ENCODE results near the gene ST6GALNAC3. TPM values are rescaled to one million over a fixed set of nuclear protein-coding genes. Genes with fewer than 3 reads are reported as not detected.
"Not testable (repeated sequence)": the region's sequence is repeated elsewhere in the genome, so short reads cannot be mapped to it uniquely, and the experiment has no call there.

ST6GALNAC3 gene
- total RNA-seq, 2 donors from 2014 or later, result 2.5 to 5.7 TPM

DNA sequence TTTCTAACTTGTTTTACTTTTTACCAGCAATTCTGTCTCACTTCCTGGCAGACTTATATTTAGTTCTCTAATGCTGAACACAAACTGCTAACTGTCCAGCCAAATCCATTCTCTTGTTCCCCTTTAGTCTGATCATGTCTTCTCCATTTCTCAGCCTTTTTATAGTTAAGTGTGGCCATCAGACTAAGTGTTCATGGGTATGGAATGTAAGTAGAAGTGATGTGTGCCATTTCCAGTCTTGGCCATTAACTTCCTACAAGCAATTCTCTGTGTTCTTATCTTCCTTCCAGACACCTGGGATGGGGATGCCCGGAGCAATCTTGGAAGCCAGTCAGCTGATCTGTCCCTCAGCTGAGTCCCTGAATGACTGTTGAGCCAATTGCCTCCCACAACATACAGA is 165.8 kb downstream of the ST6GALNAC3 start:
- H3K4me3 ChIP-seq, result no peak overlapping the region
- H3K9me3 ChIP-seq, result no peaks in the 10 kb centered on the region
- no peak overlapping the region for H3K9ac ChIP-seq (ENCODE audit: low read depth in 2 of 2, low read length in 2 of 2)
- H3K27ac ChIP-seq, result no peak overlapping the region
- no peaks in the 10 kb centered on the region for H3K27me3 ChIP-seq
- H3K36me3 ChIP-seq, result no peaks in the 10 kb centered on the region
- TF ChIP-seq, protein P1, sequence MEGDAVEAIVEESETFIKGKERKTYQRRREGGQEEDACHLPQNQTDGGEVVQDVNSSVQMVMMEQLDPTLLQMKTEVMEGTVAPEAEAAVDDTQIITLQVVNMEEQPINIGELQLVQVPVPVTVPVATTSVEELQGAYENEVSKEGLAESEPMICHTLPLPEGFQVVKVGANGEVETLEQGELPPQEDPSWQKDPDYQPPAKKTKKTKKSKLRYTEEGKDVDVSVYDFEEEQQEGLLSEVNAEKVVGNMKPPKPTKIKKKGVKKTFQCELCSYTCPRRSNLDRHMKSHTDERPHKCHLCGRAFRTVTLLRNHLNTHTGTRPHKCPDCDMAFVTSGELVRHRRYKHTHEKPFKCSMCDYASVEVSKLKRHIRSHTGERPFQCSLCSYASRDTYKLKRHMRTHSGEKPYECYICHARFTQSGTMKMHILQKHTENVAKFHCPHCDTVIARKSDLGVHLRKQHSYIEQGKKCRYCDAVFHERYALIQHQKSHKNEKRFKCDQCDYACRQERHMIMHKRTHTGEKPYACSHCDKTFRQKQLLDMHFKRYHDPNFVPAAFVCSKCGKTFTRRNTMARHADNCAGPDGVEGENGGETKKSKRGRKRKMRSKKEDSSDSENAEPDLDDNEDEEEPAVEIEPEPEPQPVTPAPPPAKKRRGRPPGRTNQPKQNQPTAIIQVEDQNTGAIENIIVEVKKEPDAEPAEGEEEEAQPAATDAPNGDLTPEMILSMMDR (IDR thresholded peaks at IDR 0.05), result no peak
- no peak for DNase-seq
- intact Hi-C loops (cut with DNase I), result no loop called here
- no peaks in the 10 kb centered on the region for H3K4me1 ChIP-seq

GRCh38 chr1:76242587-76242986 is 168.0 kb downstream of the ST6GALNAC3 start:
- H3K27me3 ChIP-seq; DNase-seq; H3K9me3 ChIP-seq; H3K9ac ChIP-seq (ENCODE audit: low read depth in 2 of 2, low read length in 2 of 2); intact Hi-C loops (cut with DNase I); H3K36me3 ChIP-seq; H3K27ac ChIP-seq; H3K4me3 ChIP-seq; H3K4me1 ChIP-seq: not testable (repeated sequence)

DNA sequence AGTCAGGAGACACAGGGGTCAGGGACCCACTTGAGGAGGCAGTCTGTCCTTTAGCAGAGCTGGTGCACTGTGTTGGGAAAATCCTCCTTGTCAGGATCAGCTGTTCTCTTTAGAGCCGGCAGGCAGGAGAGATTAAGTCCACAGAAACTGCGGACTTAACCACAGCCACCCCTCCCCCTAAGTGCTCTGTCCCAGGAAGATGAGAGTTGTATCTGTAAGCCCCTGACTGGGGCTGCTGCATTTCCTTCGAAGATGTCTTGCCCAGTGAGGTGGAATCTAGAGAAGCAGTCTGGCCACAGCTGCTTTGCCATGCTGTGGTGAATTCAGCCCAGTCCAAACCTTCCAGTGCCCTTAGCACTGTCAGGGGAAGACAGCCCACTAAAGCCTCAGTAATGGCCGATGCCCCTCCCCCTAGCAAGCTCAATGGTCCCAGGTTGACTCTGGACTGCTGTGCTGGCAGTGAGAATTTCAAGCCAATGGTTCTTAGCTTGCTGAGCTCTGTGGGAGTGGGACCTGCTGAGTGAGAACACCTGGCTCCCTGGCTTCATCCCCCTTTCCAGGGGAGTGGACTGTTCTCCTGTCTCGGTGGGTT is 172.8 kb downstream of the ST6GALNAC3 start:
- Histone ChIP-seq H3K4me3 (no peak overlapping the region), H3K27ac (no peak overlapping the region), H3K9me3 (no peaks in the 10 kb centered on the region), H3K9ac (ENCODE audit: low read depth in 2 of 2, low read length in 2 of 2) (no peak overlapping the region), H3K36me3 (no peaks in the 10 kb centered on the region), H3K4me1 (no peaks in the 10 kb centered on the region), H3K27me3 (no peaks in the 10 kb centered on the region)
- intact Hi-C loops (cut with DNase I), result no loop called here
- TF ChIP-seq, protein P1 (IDR thresholded peaks at IDR 0.05), result no peak
- DNase-seq, result no peak

GRCh38 chr1:76250271-76250670 is 175.7 kb downstream of the ST6GALNAC3 start:
- DNase-seq, result no peak
- Histone ChIP-seq H3K9me3 (no peaks in the 10 kb centered on the region), H3K36me3 (no peaks in the 10 kb centered on the region), H3K9ac (ENCODE audit: low read depth in 2 of 2, low read length in 2 of 2) (no peak overlapping the region), H3K27me3 (no peaks in the 10 kb centered on the region), H3K27ac (no peak overlapping the region), H3K4me3 (no peak overlapping the region), H3K4me1 (no peaks in the 10 kb centered on the region)
- TF ChIP-seq, protein P1 (IDR thresholded peaks at IDR 0.05), result no peak
- intact Hi-C loops (cut with DNase I), result no loop called here

GRCh38 chr1:76252431-76252830 is 177.9 kb downstream of the ST6GALNAC3 start:
- DNase-seq, result no peak
- intact Hi-C loops (cut with DNase I), result no loop called here
- Histone ChIP-seq H3K27me3 (no peaks in the 10 kb centered on the region), H3K9ac (ENCODE audit: low read depth in 2 of 2, low read length in 2 of 2) (no peak overlapping the region), H3K9me3 (no peaks in the 10 kb centered on the region), H3K36me3 (no peaks in the 10 kb centered on the region), H3K4me3 (no peak overlapping the region), H3K4me1 (no peaks in the 10 kb centered on the region), H3K27ac (no peak overlapping the region)
- TF ChIP-seq, protein P1 (IDR thresholded peaks at IDR 0.05), result no peak

DNA sequence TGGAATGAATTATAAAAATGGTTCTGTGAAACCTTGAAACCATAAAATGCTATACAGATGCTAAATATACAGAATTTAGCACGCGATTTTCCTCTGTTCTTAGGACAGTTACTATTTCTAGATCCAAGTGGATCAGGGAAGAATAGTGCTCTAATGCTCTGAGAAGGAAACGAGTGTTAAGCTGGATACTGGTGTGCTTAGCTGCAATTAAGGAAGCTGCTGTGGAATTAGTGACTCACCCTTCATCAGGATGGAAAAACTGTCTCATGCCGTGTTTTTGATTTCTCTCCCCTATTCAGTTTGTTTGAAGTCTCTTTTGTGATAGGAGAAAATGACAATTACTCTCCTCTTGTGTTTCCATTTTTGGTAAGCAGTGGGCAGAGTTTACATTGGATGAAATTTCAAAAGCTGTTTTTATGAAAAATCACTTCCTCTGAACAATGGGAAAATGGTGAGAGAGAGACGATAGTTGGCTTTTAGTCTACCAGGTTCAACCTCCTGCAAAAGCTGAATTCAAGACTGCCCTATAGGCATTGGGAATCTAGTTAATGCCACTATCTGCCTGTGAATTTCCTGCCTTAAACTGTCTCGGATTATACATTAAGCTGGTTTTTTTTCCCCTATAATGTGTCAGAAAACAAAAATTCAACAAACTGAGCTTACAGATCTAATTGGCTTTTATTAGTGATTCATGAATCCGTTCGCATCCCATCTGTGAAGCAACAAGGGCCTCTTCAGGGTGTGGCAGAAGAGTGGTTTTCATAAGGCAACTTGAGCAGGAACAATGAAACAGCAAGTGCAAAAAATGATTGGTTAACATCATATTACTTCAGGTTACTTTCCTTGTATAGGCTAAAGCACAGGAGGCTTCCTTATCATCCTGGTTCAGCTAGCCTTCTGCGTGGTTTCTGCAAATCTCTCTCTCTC is 179.8 kb downstream of the ST6GALNAC3 start:
- intact Hi-C loops (cut with DNase I), result no loop called here
- Histone ChIP-seq H3K4me1 (no peaks in the 10 kb centered on the region), H3K9me3 (no peaks in the 10 kb centered on the region), H3K9ac (ENCODE audit: low read depth in 2 of 2, low read length in 2 of 2) (no peak overlapping the region), H3K36me3 (no peaks in the 10 kb centered on the region), H3K27me3 (no peaks in the 10 kb centered on the region), H3K27ac (no peak overlapping the region), H3K4me3 (no peak overlapping the region)
- no peak for DNase-seq
- TF ChIP-seq, protein P1 (IDR thresholded peaks at IDR 0.05), result no peak

All from colonic mucosa (tissue), 4 donors.